ENCODE data around the gene CCDC102A.

Gene CCDC102A

DNA sequence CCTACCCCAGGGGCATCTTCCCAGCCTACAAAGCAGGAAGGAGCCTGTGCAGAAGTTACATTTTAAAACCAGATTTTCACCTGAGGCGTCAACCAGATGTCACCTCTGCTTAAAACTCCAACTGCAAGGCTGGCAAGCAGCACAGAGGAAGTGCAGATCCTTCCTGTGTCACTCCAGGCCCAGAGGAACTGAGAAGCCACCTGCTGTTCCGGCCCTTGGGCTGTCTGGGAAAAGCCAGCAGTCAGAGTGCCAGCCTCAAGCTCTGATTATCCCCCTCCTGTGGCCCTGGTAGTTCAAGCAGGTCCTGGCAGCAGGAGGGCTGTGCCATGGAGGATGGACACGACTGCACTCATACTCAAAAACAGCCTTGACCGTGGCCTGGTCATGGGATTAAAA, 63.7 kb downstream of the CCDC102A start:
- TF ChIP-seq, protein P1, sequence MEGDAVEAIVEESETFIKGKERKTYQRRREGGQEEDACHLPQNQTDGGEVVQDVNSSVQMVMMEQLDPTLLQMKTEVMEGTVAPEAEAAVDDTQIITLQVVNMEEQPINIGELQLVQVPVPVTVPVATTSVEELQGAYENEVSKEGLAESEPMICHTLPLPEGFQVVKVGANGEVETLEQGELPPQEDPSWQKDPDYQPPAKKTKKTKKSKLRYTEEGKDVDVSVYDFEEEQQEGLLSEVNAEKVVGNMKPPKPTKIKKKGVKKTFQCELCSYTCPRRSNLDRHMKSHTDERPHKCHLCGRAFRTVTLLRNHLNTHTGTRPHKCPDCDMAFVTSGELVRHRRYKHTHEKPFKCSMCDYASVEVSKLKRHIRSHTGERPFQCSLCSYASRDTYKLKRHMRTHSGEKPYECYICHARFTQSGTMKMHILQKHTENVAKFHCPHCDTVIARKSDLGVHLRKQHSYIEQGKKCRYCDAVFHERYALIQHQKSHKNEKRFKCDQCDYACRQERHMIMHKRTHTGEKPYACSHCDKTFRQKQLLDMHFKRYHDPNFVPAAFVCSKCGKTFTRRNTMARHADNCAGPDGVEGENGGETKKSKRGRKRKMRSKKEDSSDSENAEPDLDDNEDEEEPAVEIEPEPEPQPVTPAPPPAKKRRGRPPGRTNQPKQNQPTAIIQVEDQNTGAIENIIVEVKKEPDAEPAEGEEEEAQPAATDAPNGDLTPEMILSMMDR (conservative IDR thresholded peaks at IDR 0.05; ENCODE audit: low read depth, low read length), result no peak
- H3K4me3 ChIP-seq (ENCODE audit: low read depth, low read length), result no peak overlapping the region
- no peak for DNase-seq (ENCODE audit: low read depth)

DNA sequence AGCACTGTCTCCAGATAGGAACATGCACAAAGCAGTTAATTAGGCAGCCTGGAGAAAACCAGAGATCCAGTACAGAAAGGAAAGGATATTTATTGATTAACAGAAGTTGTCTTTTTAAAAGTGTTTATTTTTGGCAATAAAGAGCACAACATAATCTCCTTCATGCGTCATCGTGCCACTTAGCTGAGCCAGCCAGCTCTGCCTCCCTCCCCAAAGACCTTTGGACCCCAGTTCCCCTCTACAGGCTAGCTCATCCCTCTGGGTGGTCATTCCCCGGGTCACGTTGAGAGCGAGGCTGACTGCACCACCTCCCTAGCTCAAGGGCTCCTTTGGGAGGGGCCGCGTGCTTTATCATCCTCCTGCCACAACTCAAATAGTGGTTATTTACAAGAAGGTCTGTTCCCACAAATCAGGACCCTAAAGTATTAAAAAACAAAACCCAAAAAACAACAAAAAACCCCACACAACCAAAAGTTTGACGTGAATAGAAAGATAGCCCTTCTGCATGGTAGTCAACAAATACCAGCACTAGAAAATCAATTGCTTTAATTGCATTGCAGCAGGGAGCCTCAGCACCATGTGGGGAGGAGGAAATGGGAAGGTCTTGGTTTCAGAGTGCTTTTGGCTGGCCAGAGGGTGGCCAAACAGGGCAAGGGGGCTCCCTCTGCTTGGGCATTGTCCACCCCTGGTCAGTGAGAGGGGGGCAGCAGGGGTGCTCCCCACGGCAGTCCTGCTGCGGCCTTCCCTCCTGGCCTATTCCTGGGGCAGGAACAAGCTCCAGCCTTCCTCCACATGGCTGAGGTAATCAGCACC, 64.3 kb downstream of the CCDC102A start:
- DNase-seq (ENCODE audit: low read depth), result no peak
- H3K4me3 ChIP-seq (ENCODE audit: low read depth, low read length), result no peak overlapping the region
- TF ChIP-seq, protein P1 (conservative IDR thresholded peaks at IDR 0.05; ENCODE audit: low read depth, low read length), result no peak

DNA sequence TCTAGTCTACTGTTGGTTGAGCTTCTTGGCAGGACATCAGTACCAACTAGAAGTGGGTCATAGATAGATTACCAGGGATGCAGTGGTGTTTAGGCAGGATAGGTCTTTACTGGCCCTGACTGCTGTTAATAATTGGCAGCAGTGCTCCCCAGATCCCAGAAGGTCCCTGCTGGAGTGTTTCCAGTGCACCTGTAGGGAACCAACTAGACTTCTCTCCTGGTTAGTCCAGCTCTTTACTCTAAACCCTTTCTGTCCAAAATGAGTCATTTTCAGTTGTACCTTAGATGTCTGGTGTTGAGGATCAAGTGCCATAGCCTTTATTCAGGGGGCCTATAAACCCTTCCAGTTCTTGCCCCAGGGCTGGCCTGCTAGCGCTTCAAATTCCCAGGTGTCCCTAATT, 65.2 kb downstream of the CCDC102A start:
- DNase-seq (ENCODE audit: low read depth), result no peak
- no peak overlapping the region for H3K4me3 ChIP-seq (ENCODE audit: low read depth, low read length)
- TF ChIP-seq, protein P1 (conservative IDR thresholded peaks at IDR 0.05; ENCODE audit: low read depth, low read length), result no peak

DNA sequence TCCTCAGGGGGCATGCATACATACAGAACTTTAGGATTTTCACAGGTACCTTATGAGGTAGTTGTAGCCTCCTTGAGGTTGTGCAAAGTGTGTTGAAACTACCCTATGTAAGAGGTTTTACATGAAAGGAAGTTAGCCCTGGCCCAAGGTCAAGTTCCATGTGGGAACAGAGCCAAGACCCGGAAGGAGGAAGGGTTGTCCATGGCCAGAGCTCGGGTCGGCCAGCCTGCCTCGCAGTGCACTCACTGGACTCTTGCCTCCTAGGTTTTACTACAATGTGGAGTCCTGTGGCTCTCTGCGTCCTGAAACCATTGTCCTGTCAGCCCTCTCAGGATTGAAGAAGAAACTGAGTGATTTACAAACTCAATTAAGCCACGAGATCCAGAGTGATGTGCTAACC, 65.7 kb downstream of the CCDC102A start:
- TF ChIP-seq, protein P1 (conservative IDR thresholded peaks at IDR 0.05; ENCODE audit: low read depth, low read length), result no peak
- peak; percentile 66 for DNase-seq (ENCODE audit: low read depth)
- no peak overlapping the region for H3K4me3 ChIP-seq (ENCODE audit: low read depth, low read length)

DNA sequence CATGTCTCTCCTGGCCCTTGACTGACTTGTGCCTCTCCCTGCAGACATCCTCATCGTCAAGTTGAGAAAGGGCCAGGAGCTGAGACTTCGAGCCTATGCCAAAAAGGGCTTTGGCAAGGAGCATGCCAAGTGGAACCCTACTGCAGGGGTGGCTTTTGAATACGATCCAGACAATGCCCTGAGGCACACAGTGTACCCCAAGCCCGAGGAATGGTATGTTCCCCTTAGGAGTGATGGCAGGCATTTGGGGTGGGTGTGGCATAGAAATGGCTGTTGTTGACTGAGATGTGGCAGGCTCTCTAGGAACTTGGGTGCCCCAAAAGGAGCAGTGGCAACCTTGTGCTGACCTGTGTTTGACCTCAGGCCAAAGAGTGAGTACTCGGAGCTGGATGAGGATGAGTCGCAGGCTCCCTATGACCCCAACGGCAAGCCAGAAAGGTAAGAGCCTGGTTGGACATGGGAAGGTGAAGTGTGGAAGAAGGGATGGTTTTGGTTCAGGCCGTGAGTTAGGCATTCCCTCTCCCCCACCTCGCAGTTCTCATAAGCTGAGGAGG, 66.4 kb downstream of the CCDC102A start:
- DNase-seq (ENCODE audit: low read depth), result no peak
- TF ChIP-seq, protein P1 (conservative IDR thresholded peaks at IDR 0.05; ENCODE audit: low read depth, low read length), result no peak
- no peak overlapping the region for H3K4me3 ChIP-seq (ENCODE audit: low read depth, low read length)

DNA sequence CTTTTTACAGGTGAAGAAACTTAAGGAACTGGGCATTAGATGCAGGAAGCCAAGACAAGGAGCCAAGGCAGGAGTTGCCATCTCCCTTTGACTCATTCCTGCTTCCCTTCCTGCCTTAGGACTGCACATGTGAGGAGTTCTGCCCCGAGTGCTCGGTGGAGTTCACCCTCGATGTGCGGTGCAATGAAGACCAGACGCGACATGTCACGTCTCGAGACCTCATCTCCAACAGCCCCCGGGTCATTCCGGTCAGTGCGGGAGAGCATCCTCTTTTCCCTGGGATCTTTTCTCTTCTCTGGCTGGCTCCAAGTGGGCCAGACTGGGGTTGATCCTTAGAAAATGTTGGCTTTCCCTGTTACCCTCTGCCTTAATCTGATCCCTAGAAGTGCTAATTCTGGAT, 67.3 kb downstream of the CCDC102A start:
- TF ChIP-seq, protein P1 (conservative IDR thresholded peaks at IDR 0.05; ENCODE audit: low read depth, low read length), result no peak
- no peak overlapping the region for H3K4me3 ChIP-seq (ENCODE audit: low read depth, low read length)
- no peak for DNase-seq (ENCODE audit: low read depth)

DNA sequence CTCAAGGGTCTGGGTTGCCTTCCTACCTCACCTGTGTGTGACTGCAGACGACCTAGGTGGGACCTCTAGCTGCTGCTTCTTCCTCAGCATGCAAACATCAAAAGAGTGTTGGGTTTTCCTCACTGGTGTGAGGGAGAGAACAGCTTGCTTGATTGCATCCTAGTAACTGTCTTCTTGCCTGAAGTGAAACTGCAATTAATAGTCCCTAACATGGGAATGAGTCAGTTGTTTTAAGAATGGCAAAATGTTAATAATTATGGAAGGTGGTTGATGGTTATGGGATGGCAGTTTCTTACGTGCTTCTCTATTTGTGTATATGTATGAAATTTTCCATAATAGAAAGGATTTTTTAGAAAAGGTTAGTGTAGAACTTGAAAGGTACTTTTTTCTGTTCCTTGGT, 68.0 kb downstream of the CCDC102A start:
- DNase-seq (ENCODE audit: low read depth), result no peak
- H3K4me3 ChIP-seq (ENCODE audit: low read depth, low read length), result no peak overlapping the region
- TF ChIP-seq, protein P1 (conservative IDR thresholded peaks at IDR 0.05; ENCODE audit: low read depth, low read length), result no peak

Data from choroid plexus epithelial cell (primary cell).